GM21526 (cell line): ENCODE results near the gene LMTK3.

Source experiments
- ATAC-seq: cut with Tn5 transposase; IDR thresholded peaks from one replicate; pipeline ENCODE4 v1.9.1; 2021; ENCODE audit warnings: moderate library complexity; ENCODE audit not compliant: unreplicated experiment, low FRiP score

Gene LMTK3

DNA sequence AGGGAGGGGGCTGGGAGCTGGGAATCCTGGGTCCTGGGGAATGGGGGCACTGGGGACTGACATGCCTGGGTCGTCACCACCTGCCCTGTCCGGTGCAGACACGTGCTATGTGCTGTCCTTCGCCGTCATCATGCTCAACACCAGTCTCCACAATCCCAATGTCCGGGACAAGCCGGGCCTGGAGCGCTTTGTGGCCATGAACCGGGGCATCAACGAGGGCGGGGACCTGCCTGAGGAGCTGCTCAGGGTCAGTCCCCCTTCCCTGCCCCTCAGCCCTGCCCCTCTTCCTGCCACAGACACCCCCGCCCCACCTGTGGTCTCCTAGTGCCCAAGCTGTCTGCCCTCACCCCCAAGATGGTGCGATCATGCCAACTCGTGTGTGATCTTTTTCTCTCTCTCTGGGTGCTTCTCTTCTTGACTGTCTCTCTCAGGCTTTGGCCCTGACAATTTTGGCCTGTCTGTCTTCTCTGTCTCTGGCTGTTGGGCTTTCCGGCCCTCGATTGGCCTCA lies 37.5 kb downstream of the LMTK3 start:
- no peak for ATAC-seq

DNA sequence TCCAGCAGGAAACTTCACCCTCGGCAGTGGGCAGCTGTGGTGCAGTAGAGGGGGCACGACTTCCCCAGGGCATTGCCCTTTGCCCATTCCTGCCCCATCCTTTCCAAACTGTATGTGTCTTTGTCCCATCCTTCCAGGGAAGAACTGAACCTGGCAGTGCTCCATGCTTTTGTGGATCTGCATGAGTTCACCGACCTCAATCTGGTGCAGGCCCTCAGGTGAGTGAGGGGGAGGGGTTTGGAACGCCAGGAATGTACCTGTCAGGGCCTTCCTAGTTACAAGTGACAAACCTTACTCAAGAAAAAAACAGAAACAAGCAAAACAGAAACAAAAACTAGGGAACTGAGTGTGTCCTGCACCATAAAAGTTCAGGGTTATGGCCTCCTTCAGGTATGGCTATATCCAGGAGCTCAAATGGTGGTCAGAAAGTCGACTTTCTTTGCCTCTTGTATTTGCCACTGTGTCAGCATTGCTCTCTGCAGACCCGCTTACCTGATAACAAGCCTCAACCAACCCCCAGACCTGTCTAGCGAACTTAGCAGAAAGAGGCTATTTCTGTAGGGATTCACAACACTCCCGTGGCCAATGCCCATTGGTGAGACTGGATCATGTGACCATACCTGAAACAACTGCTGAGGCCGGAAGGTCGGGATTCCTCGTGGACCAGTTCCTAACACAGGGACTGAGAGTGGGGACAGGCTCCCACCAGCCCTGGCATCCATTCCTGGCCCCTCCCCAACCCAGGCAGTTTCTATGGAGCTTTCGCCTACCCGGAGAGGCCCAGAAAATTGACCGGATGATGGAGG lies 38.3 kb downstream of the LMTK3 start:
- no peak for ATAC-seq

DNA sequence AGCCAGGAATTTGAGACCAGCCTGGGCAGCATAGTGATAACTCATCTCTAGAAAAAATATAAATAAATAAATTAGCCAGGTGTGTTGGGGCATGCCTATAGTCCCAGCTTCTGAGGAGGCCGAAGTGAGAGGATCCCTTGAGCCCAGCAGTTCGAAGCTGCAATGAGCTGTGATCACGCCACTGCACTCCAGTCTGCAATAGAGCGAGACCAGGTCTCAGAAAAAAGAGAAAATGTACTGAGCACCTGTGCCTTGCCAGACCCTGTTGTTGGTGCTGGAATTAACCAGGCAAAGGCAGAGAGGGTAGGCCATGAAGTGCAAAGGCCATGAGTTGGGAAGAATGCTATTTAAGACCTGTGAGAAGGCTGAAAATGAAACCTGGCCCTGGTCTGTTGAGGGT lies 39.8 kb downstream of the LMTK3 start:
- no peak for ATAC-seq

DNA sequence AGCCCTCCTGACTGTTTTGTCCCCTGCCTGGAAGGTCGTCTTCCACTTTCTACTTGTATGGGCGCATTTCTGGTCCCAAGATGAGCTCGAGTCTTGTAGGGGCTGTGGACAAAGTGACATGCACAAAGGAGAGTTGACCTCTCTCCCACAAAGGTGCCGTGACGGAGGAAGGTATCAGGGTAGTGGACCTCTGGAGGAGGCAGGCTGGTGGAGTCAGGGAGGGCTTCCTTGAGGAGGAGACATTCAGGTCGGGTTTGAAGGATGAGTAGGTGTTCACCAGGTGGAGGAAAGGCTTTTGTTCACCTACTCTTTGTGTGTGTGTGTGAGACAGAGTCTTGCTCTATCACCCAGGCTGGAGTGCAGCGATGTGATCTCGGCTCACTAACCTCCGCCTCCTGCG lies 40.8 kb downstream of the LMTK3 start:
- no peak for ATAC-seq

DNA sequence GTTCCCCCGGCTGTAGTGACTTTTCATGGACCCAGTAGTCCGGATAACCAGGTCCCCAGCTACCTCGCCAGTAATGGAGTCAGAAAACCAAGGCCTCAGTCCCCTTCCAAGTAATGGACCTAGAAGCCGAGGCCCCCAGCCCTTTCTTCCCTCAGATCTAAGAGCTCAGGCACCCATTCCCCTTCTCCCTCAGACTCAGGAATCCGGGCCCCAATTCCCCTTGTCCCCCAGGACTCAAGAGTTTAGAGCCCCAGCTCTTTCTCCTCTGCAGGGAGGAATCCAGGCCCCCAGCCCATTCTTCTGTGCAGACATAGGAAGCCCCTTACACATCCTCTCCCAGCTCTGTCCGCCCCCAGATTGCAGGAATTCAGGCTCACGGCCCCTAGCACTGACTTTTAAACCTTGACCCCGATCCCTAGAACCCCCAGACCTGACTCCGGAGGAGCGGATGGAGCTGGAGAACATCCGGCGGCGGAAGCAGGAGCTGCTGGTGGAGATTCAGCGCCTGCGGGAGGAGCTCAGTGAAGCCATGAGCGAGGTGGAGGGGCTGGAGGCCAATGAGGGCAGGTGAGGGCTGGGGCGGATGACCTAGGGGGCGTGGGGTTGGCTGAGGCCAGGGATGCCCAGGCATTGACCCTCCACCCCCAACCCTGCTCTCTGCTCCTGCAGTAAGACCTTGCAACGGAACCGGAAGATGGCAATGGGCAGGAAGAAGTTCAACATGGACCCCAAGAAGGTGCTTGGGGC lies 41.5 kb downstream of the LMTK3 start:
- ATAC-seq = no peak

DNA sequence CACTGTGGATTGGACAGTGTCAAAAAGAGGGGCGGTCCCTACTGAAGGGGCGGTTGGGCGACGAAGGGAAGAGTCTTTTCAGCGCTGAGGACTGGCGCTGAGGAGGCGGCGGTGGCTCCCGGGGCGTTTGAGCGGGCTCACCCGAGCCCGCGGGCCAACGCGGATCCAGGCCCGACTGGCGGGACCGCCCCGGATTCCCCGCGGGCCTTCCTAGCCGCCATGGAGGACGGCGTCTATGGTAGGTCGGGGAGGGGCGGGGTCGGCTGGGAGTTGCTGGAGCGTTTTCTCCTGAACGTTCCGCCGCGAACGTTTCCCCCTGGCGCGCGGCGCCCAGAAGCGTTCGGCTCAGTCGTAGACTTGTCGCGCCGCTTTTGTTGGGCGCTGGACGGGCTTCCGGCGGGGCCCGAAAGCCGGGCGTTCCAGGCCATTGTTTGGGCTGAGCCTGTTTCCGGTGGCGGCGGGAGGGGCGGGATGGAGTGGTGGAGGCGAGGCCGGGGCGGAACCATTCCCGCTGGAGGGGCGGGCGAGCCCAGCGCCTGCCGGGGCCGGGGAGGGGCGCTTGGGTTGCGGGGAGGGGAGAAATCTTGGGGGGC lies 42.2 kb downstream of the LMTK3 start, which contains the start of gene CYTH2:
Gene CYTH2, plus strand, starts transcription at position 81 of the 593 bp plus-strand sequence. Its CDS starts 139 bp downstream, at position 220.
- ATAC-seq = peak; percentile 21

DNA sequence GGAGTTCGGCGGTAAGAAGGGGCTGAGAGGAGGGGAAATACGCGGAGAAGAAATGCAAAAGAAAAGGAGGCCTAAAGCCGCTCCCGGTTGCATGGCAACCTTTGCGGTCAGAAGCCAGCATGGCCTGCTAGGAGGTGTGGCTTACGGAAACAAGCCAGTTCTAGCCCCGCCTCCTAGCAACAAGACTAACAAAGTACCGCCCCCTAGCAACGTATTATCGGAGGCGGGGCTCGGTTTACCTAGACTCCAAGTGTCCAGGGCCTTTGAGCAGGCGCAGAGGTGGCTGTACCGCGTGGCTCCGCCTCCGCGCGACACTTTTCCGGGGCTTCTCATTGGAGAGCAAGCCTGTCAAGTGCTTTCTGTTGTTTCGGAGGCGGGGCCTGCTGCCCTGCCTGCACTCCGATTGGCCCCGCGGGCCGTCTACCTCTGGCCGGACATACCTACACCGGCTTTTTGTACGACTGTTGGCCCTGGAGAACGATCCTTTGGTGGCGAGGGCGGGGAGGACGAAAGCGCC lies 42.8 kb downstream of the LMTK3 start:
- ATAC-seq = peak; percentile 83

DNA sequence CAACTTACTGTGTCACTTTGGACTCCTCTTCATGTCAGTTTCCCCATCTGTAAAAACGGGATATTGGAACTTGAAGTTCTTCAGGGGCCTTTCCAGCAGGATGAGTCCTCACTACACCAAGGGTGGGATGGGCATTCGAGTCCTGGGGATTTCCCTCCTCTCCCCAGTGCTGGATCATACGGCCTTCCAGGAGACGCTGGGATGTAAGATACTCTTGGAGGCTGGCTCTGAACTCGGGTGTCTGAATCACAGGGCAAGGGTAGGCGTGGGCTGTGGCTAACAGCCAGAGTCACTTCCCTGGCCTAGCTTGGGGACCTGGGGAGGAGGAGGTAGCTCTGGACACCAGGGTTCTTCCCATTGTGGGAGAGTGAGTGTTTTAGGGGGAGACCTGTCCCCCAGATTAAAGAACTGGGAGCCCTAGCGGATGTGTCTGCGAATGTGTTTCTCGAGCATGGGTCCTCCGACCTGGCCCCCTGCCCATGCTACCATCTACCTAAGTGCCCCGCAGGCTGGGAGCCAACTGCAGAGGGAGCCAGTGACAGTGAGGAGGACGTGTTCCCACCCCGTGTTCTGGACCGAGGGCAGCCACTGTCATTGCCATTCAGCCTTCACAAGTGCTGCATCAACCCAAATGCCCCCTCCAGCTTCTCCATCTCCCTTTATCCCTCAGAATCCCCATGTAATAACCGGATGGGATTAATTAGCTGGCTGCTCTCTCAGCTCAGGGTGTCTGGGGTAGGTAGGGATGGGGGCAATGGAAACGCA lies 44.9 kb downstream of the LMTK3 start:
- ATAC-seq = no peak

DNA sequence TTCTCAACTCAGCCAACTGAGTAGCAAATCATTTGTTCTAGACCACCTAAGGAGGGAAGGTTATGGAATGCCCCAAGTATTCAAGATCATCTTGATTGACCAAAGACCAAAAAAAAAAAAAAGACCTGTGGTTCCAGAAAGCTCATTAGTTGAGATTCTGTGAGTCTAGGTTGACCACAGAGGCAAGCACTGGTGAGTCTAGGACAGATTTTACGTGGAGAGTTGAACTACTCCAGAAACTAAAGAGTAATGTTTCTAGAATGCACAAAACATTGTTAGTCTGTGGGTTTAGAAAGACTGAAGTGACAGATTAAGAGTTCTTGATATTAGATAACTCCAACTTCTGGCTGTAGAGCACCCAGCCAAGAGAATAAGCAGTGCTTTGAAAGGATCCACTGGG lies 46.4 kb downstream of the LMTK3 start:
- no peak for ATAC-seq

DNA sequence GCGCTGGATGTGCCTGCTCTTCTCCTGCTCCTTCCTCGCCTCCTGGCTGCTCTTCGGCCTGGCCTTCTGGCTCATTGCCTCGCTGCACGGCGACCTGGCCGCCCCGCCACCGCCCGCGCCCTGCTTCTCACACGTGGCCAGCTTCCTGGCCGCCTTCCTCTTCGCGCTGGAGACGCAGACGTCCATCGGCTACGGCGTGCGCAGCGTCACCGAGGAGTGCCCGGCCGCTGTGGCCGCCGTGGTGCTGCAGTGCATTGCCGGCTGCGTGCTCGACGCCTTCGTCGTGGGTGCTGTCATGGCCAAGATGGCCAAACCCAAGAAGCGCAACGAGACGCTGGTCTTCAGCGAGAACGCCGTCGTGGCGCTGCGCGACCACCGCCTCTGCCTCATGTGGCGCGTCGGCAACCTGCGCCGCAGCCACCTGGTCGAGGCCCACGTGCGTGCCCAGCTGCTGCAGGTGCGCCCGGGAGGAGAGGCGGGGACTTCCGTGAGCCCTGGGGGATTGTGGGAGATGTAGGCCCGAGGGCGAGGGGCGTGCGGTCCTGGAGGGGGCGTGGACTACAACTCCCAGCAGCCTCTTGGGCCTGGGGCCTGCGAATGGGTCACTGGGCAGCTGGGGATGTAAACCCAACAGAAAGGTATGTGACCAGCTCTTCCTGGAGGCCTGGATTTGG lies 49.5 kb downstream of the LMTK3 start:
- ATAC-seq = no peak

DNA sequence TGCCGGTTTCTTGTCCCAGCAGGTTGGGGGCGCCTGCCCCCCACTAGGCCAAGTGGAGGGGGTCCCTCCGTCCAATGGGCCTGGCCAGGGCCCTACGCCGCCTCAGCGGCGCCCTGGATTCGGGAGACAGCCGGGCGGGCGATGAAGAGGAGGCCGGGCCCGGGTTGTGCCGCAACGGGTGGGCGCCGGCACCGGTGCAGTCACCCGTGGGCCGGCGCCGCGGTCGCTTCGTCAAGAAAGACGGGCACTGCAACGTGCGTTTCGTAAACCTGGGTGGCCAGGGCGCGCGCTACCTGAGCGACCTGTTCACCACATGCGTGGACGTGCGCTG lies 50.0 kb downstream of the LMTK3 start:
- no peak for ATAC-seq

DNA sequence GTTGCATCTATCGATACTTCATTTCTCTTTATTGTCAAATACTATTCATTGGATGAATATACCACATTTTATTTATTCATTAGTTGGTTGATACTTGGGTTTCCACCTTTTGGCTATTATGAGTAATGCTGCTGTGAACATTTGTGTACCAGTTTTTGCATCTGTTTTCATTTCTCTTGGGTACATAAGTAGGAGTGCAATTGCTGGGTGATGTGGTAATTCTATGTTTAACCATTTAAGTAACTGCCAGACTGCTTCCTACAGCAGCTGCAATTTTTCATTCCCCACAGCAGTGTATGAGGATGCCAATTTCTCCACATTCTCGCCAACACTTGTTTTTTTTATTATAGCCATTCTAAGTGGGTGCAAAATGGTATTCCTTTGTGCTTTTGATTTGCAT lies 53.6 kb downstream of the LMTK3 start:
- no peak for ATAC-seq

DNA sequence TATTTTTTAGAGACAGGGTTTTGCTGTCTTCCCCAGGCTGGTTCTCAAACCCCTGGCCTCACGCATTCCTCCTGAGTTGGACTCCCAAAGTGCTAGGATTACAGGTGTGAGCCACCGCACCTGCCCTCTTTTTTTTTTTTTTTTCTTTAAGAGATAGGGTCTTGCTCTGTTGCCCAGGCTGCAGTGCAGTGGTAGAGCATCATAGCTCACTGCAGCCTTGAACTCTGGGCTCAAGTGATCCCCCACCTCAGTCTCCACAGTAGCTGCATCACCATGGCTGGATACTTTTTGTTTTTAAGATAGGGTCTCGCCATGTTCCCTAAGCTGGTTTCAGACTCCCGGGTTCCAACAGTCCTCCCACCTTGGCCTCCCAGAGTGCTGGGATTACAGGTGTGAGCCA lies 54.8 kb downstream of the LMTK3 start:
- no peak for ATAC-seq

DNA sequence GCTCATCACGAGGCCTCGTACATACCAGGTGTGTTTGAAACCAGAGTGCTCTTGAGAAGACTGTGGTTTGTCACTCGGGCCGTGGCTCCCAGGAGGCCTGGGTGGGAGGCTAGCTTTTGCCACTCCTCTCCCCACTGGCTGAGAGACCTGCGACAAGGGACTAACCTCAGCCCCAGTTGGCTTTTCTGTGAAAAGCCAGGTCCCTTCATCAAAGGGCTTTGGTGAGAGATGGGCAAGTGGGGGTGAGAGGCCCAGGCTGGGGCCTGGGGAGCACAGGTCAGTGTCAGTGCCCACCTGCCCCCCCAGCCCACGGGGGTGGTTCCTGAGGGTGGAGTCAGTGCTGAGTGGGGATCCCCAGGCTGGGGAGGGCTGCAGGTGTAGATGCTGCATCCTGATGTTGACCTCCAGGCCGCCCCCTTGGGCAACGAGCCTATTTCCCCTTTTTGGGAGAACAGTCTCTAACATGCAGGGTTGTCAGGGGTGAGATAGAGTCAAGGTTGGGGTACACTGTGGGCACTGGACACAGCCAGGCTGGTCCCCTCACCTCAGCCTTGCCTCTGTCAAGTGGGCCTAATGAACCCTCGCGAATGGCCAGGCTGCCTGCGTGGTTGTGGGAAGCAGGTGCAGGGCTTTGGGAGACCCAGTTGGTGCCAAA lies 55.6 kb downstream of the LMTK3 start:
- no peak for ATAC-seq

DNA sequence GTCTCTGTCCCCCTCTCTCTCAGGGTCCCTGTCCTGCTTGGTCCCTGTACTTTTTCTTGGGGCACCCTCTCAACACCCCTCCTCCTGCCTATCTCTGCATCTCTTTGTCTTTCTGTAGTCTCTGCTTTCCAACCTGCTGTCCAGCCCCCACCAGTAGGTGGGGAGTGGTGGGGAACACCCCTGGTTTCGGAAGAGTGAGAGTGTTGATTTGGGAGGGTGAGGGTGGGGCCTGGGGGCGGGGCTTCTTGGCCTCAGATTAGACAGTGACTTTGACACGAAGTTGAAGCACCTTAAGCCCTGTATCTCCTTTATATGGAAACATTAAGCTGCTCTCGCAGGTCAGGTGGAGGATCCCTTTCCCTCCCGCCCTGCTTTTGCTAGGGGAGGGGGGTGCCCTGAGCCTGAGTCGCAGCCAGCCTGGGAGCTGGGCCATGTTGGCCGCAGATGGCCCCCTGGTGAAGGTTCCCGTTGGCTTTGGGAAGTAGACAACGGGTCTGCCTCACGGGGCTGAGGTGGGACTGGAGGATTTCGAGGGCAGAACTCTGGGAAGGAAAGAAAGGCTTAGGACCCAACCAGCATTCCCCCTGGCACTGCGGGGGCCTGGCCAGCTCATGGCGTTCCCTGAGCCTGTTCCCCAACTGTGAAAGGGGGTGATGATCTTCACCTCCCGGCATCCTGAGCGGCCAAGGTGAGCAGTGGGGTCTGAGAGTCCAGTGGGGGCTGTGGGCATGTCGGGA lies 56.3 kb downstream of the LMTK3 start, which contains the start of gene KCNJ14:
Gene KCNJ14, plus strand, starts transcription at position 404 of the 737 bp plus-strand sequence. CDS start 6,151 bp downstream, outside the sequence.
- ATAC-seq = no peak

DNA sequence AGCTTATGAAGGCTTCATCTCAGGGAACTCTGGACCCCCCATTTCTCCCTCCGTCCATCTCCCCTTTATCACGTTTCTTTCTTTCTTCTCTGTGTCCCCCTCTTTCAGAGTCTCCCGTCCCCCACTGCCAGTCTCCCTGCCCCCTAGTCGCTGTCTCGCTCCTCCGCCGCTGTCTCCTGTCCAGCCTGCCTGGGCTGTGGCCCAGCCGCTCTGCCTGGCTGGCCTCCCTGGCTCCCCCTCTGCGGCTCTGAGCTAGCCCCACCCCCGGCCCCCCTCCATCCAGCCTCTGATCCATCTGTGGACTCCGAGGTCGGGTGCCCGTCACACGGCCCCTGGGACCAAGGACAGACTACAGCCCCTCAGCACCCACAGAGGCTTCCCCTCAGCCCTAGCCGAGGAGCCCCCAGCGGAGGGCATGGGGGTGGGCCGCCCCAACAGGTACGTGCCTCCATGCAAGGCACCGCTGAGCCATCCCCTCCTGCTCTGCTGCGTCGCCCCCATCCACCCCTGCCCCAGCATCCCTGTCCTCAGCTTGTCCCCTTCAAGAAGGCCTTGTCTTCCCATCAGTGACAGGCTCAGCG lies 57.4 kb downstream of the LMTK3 start:
- no peak for ATAC-seq

DNA sequence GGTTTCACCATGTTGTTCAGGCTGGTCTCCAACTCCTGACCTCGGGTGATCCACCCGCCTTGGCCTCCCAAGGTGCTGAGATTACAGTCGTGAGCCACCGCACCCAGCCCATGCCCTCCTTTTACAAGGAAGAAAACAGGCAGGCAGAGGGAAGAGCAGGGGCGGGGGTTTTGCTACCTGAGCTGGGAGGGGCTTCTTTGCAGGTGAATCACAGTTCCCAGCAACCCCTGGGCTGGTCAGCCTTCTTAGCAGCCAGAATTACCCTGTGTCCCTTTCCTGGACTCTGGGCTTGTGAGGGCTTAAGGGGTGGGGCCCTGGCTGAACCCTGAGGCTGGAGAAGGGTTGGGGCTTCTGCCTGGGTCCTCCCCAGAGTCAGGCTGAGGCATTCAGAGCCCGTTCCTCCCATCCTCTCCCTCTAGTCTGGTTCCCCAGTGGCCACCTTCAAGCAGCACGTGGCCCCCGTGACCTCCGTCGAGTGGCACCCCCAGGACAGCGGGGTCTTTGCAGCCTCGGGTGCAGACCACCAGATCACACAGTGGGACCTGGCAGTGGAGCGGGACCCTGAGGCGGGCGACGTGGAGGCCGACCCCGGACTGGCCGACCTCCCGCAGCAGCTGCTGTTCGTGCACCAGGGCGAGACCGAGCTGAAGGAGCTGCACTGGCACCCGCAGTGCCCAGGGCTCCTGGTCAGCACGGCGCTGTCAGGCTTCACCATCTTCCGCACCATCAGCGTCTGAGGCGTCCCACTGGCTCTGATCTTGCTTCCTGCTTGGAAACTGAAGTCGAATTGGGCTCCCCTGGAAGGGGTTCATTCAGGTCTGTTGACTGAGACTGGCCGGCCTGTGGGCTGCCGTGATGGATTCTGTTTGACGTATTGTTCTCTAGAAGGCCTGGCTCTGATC lies 59.1 kb downstream of the LMTK3 start:
- ATAC-seq = no peak
